Measurements from ENCODE around the gene RFX8. TPM values are rescaled to one million over a fixed set of nuclear protein-coding genes. Genes with fewer than 3 reads are reported as not detected.

Gene RFX8
- total and polyA plus RNA-seq, 9 of the 15 experiments (the other 6 are each of a cell fraction or from before 2014, with no cell fraction given), result not detected

DNA sequence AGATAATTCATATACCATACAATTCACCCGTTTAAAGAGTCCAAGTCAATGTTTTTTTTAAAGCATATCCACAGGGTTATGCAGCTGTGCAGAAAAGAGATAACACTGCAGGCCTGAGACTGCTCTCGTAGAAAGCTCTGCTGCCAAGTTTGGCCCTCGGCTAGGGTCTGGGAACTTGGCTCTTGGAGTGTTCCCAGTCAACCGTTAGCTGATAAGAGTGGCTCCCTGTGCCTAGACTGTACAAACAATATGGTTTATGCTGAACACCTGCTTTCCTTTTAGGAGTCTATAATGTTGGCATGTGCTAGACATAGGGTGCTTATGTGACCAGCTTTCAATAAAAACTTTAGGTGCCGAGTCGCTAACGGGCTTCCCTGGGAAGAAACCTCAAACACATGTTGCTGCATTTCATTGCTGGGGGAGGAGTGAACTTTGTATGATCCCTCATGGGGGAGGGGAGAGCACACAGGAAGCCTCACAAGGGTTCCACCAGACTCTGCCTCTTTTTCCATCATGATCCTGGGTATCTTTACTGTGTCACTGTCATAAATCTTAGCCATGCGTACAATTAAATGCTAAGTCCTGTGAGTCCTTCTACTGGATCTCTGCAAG is 34.7 kb downstream of the RFX8 start:
- H3K9me1 ChIP-seq (ENCODE audit: control insufficient read depth, insufficient read depth, low read length), result no peaks in the 10 kb centered on the region
- no peak overlapping the region for H3K9ac ChIP-seq (ENCODE audit: insufficient read depth in 1 of 2, low read depth in 2 of 2, low read length in 2 of 2)
- no peak overlapping the region for H2AFZ ChIP-seq (ENCODE audit: low read depth, low read length)
- FAIRE-seq (peak; percentile 72), ATAC-seq (peak; percentile 85), DNase-seq (ENCODE audit: extremely low read depth in 1 of 4, low spot score in 3 of 4) (peak in 2 of 4 experiments; percentile 24 to 61)
- no peaks in the 10 kb centered on the region for H3K79me2 ChIP-seq (ENCODE audit: control insufficient read depth, insufficient read depth, low read length)
- H3K36me3 ChIP-seq (ENCODE audit: control insufficient read depth, insufficient read depth, low read length), result no peaks in the 10 kb centered on the region
- no peak overlapping the region for H3K4me2 ChIP-seq (ENCODE audit: insufficient read depth, low read length)
- H3K27ac ChIP-seq (ENCODE audit: extremely low read depth, low read depth, low read length), result no peak overlapping the region
- intact Hi-C loops (cut with micrococcal nuclease), result no loop called here
- in situ Hi-C loops (cut with MboI), result no loop called here
- ChIA-PET POLR2A (interaction anchor here (0.8 kb wide), 1 partner anchor 9 kb away, joined by 3 read pairs; no protein-coding TSS in a partner anchor), CTCF (ENCODE audit: low intra/inter-chr PET ratio) (no interaction called here)
- H3K9me3 ChIP-seq (replicated peaks; ENCODE audit: control insufficient read depth, insufficient read depth, low read depth, low read length), result no peaks in the 10 kb centered on the region
- no TSS peak for BruUV-seq (replicated peaks)
- H3K4me3 ChIP-seq, result no peak overlapping the region
- peaks cover 0 to 7% of the 10 kb centered on the region in 2 experiments; a peak in 3 of 5 replicates for H3K4me1 ChIP-seq (replicated peaks in 1 of 2; ENCODE audit: control insufficient read depth in 2 of 2, insufficient read depth in 2 of 2, low read length in 2 of 2)
- 0 out of 2 replicates have a peak, but pooled peaks cover 5% of the 10 kb centered on the region for H4K20me1 ChIP-seq (replicated peaks; ENCODE audit: control insufficient read depth, insufficient read depth, low read length)
- H3K27me3 ChIP-seq (ENCODE audit: control insufficient read depth in 2 of 2, insufficient read depth in 2 of 2, low read length in 2 of 2), result peaks cover 6 to 19% of the 10 kb centered on the region in 2 experiments; a peak in 3 of 5 replicates
- under 1% methylated on average over 8 of the region's 8 CpGs for WGBS (ENCODE audit: insufficient coverage, low coverage, missing lambda C conversion rate)
- TF ChIP-seq NCOR1 (IDR thresholded peaks at IDR 0.05) (peak; percentile 18; the same call in 1 of the 2 replicates), ZNF766 (CRISPR knock-in tag; conservative IDR thresholded peaks at IDR 0.05) (0 out of 2 replicates have a peak, but pooled peaks have one; percentile 49), FOXJ3 (CRISPR knock-in tag; IDR thresholded peaks at IDR 0.05) (no peak), NRF1 (conservative IDR thresholded peaks at IDR 0.05 in 1 of 2, IDR thresholded peaks at IDR 0.05 in 1 of 2) (0 out of 4 replicates have a peak, but pooled peaks of 1 of the 2 experiments have one; percentile 7), ARID1B (IDR thresholded peaks at IDR 0.05) (0 out of 2 replicates have a peak, but pooled peaks have one; percentile 32), TEAD4 (IDR thresholded peaks at IDR 0.05; ENCODE audit: low read length) (peak; percentile 18; the same call in 1 of the 2 replicates), TEAD4 (CRISPR knock-in tag; IDR thresholded peaks at IDR 0.05; ENCODE audit: borderline replicate concordance) (no peak), KLF6 (CRISPR knock-in tag; IDR thresholded peaks at IDR 0.05; ENCODE audit: borderline replicate concordance) (no peak), KDM1A (IDR thresholded peaks at IDR 0.05) (peak; percentile 59 to 74), CBFA2T3 (IDR thresholded peaks at IDR 0.05) (peak; percentile 78), TAL1 (IDR thresholded peaks at IDR 0.05) (peak; percentile 33; the same call in 1 of the 2 replicates), ZNF445 (CRISPR knock-in tag; IDR thresholded peaks at IDR 0.05; ENCODE audit: low read depth) (no peak), LCOR (CRISPR knock-in tag; IDR thresholded peaks at IDR 0.05) (no peak), HNRNPH1 (optimal IDR thresholded peaks at IDR 0.05; ENCODE audit: low read depth, low read length) (no peak), MAFK (IDR thresholded peaks at IDR 0.05; ENCODE audit: low read length) (no peak), FOXM1 (IDR thresholded peaks at IDR 0.05; ENCODE audit: low read depth) (no peak), FOXM1 (CRISPR knock-in tag; IDR thresholded peaks at IDR 0.05; ENCODE audit: low read depth) (no peak), SOX6 (IDR thresholded peaks at IDR 0.05) (0 out of 2 replicates have a peak, but pooled peaks have one; percentile 15)
- TF ChIP-seq, protein P1, sequence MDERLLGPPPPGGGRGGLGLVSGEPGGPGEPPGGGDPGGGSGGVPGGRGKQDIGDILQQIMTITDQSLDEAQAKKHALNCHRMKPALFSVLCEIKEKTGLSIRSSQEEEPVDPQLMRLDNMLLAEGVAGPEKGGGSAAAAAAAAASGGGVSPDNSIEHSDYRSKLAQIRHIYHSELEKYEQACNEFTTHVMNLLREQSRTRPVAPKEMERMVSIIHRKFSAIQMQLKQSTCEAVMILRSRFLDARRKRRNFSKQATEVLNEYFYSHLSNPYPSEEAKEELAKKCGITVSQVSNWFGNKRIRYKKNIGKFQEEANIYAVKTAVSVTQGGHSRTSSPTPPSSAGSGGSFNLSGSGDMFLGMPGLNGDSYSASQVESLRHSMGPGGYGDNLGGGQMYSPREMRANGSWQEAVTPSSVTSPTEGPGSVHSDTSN (CRISPR knock-in tag; IDR thresholded peaks at IDR 0.05; ENCODE audit: low read depth), result no peak
- TF ChIP-seq, protein P1 (tag; conservative IDR thresholded peaks at IDR 0.05; ENCODE audit: low read depth), result 0 out of 2 replicates have a peak, but pooled peaks have one; percentile 12
- TF ChIP-seq, protein P2, sequence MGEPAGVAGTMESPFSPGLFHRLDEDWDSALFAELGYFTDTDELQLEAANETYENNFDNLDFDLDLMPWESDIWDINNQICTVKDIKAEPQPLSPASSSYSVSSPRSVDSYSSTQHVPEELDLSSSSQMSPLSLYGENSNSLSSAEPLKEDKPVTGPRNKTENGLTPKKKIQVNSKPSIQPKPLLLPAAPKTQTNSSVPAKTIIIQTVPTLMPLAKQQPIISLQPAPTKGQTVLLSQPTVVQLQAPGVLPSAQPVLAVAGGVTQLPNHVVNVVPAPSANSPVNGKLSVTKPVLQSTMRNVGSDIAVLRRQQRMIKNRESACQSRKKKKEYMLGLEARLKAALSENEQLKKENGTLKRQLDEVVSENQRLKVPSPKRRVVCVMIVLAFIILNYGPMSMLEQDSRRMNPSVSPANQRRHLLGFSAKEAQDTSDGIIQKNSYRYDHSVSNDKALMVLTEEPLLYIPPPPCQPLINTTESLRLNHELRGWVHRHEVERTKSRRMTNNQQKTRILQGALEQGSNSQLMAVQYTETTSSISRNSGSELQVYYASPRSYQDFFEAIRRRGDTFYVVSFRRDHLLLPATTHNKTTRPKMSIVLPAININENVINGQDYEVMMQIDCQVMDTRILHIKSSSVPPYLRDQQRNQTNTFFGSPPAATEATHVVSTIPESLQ (CRISPR knock-in tag; IDR thresholded peaks at IDR 0.05), result no peak

All from K562 (cell line).